HCT116 (cell line): ENCODE results near the gene DNAJC7. TPM values are rescaled to one million over a fixed set of nuclear protein-coding genes. Genes with fewer than 3 reads are reported as not detected.
"Not testable (repeated sequence)": the region's sequence is repeated elsewhere in the genome, so short reads cannot be mapped to it uniquely, and the experiment has no call there.

ENCODE experiments used
- ATAC-seq: fragments of 200-7000 bp; cut with Tn5 transposase; 2 replicates; pipeline ENCODE4 v1.9.1; 2020; ENCODE audit warnings: mild to moderate bottlenecking, moderate library complexity
- BruUV-seq: library from RNA; stranded (reverse); fragments of 400-500 nt; replicated peaks from 2 replicates; lab custom pipeline; 2021; lab: Mats Ljungman, UMichigan
- CTCF ChIA-PET: fragments of 300-600 bp; sonication (Branson Sonifier 250); formaldehyde crosslinking; loops from one replicate; lab custom pipeline; 2021; ENCODE audit warnings: antibody characterized with exemption; lab: Charles Lee
- POLR2A ChIA-PET: fragments of 300-600, 350-600 bp; sonication (Branson Sonifier 250); formaldehyde crosslinking; loops from one replicate; lab custom pipeline; 2021; ENCODE audit warnings: antibody characterized with exemption; lab: Charles Lee
- RAD21 ChIA-PET, 2 experiments: fragments of 300-600 bp; sonication (Branson Sonifier 250); formaldehyde crosslinking; loops; one replicate each; lab custom pipeline; 2023; ENCODE audit warnings: low total read pairs in 2 of 2; ENCODE audit not compliant: uncharacterized antibody in 2 of 2, unreplicated experiment in 2 of 2, low non-redundant PET in 1 of 2; lab: Charles Lee
- DNase-seq: peaks from one replicate; pipeline ENCODE4 v3.0.0-alpha.2; 2010; ENCODE audit warnings: low read depth, low spot score
- H2AFZ ChIP-seq: fragments of 200-600 bp; shearing (Covaris generic), sonication (generic); 2 replicates; pipeline ENCODE4 v1.6.1; 2017; ENCODE audit warnings: low read depth, mixed run types, mixed read lengths, antibody characterized with exemption, low read length; ENCODE audit not compliant: poor library complexity, severe bottlenecking
- H3K27ac ChIP-seq: 2 replicates; pipeline ENCODE4 v1.5.1; 2012; ENCODE audit warnings: low read depth, low read length
- H3K27me3 ChIP-seq: fragments of 200-600 bp; sonication (generic); 2 replicates; pipeline ENCODE4 v1.6.1; 2016; ENCODE audit warnings: mixed run types, low read length, mixed read lengths; ENCODE audit not compliant: insufficient read depth
- H3K36me3 ChIP-seq, 2 experiments: fragments of 200-500 bp in 1 of 2; fragments of 200-600 bp in 1 of 2; sonication (Bioruptor generic) in 1 of 2; sonication (generic) in 1 of 2; 2 replicates each; pipeline versions ENCODE4 v1.5.1 to v1.6.1; 2014 to 2016; ENCODE audit warnings: low read length in 2 of 2, inconsistent platforms in 1 of 2, mixed read lengths in 1 of 2, mixed run types in 1 of 2; ENCODE audit not compliant: insufficient read depth in 2 of 2, control insufficient read depth in 1 of 2
- H3K4me1 ChIP-seq, 2 experiments: fragments of 200-600 bp in 1 of 2; sonication (generic) in 1 of 2; 2 replicates each; pipeline versions ENCODE4 v1.5.1 to v1.6.1; 2012 to 2017; ENCODE audit warnings: low read length in 2 of 2, inconsistent platforms in 1 of 2, mild to moderate bottlenecking in 1 of 2, mixed read lengths in 1 of 2, mixed run types in 1 of 2, moderate library complexity in 1 of 2; ENCODE audit not compliant: insufficient read depth in 2 of 2, control insufficient read depth in 1 of 2
- H3K4me2 ChIP-seq: fragments of 200-600 bp; sonication (generic); 2 replicates; pipeline ENCODE4 v1.6.1; 2017; ENCODE audit warnings: mixed run types, low read length, mixed read lengths
- H3K4me3 ChIP-seq, 2 experiments: fragments of 200-600 bp in 1 of 2; sonication (generic) in 1 of 2; replicated peaks in 1 of 2; 2 replicates each; pipeline ENCODE4 v1.5.1; 2011 to 2016; ENCODE audit warnings: low read length in 2 of 2, control low read depth in 1 of 2, low read depth in 1 of 2, mild to moderate bottlenecking in 1 of 2, mixed read lengths in 1 of 2, mixed run types in 1 of 2
- H3K79me2 ChIP-seq: fragments of 200-600 bp; sonication (generic); 2 replicates; pipeline ENCODE4 v1.6.1; 2017; ENCODE audit warnings: mild to moderate bottlenecking, mixed run types, low read length, moderate library complexity, mixed read lengths; ENCODE audit not compliant: insufficient read depth
- H3K9ac ChIP-seq: fragments of 200-600 bp; sonication (generic); 2 replicates; pipeline ENCODE4 v1.6.1; 2016; ENCODE audit warnings: low read length, mixed read lengths
- H3K9me2 ChIP-seq: fragments of 200-600 bp; sonication (generic), shearing (Covaris generic); 2 replicates; pipeline ENCODE4 v1.6.1; 2017; ENCODE audit warnings: mixed run types, mild to moderate bottlenecking, moderate library complexity; ENCODE audit not compliant: insufficient read depth
- H3K9me3 ChIP-seq, 2 experiments: fragments of 200-500 bp in 1 of 2; fragments of 200-600 bp in 1 of 2; sonication (Bioruptor generic) in 1 of 2; sonication (generic) in 1 of 2; 2 replicates each; pipeline ENCODE4 v1.6.1; 2014 to 2017; ENCODE audit warnings: low read length in 2 of 2, mixed read lengths in 2 of 2, inconsistent platforms in 1 of 2, low read depth in 1 of 2, mild to moderate bottlenecking in 1 of 2, mixed run types in 1 of 2, moderate library complexity in 1 of 2; ENCODE audit not compliant: control insufficient read depth in 1 of 2, insufficient read depth in 1 of 2
- H4K20me1 ChIP-seq: fragments of 200-600 bp; sonication (generic), shearing (Covaris generic); 2 replicates; pipeline ENCODE4 v1.6.1; 2017; ENCODE audit warnings: mixed run types, mild to moderate bottlenecking, moderate library complexity; ENCODE audit not compliant: insufficient read depth
- intact Hi-C: fragments of 100-400 bp; cut with micrococcal nuclease; formaldehyde crosslinking; loops from 2 replicates; pipeline ENCODE4 v1.10.0; 2022
- total RNA-seq: library from RNA; stranded (reverse); gene quantifications from one replicate; pipeline ENCODE4 v1.2.1, GENCODE V29; 2021; ENCODE audit not compliant: unreplicated experiment
- TF ChIP-seq, protein P1 (sequence below), 3 experiments: fragments of 200-600 bp in 1 of 3; sonication (generic) in 1 of 3; IDR thresholded peaks in 2 of 3; conservative IDR thresholded peaks in 1 of 3; 2 replicates each; pipeline ENCODE4 v1.5.1; 2012 to 2017; ENCODE audit warnings: low read depth in 2 of 3, low read length in 2 of 3, antibody characterized with exemption in 1 of 3, borderline replicate concordance in 1 of 3, control low read depth in 1 of 3, mild to moderate bottlenecking in 1 of 3, mixed read lengths in 1 of 3, mixed run types in 1 of 3, moderate library complexity in 1 of 3; ENCODE audit not compliant: insufficient read depth in 1 of 3

Gene DNAJC7
- total RNA-seq, 1 experiment from 2014 or later = 113 TPM

GRCh38 chr17:41932816-41933389 lies 84.3 kb downstream of the DNAJC7 start:
- no peak overlapping the region for H3K4me2 ChIP-seq
- no peak overlapping the region for H3K9ac ChIP-seq
- H3K4me1 ChIP-seq = peaks cover 3 to 18% of the 10 kb centered on the region in 2 experiments; a peak in 2 of 4 replicates
- ChIA-PET RAD21 (no interaction called here), POLR2A (interaction anchor here (0.5 to 0.8 kb wide), 2 partner anchors 121 to 154 kb away, joined by 3 to 4 read pairs; partner anchors contain the start of gene P3H4), CTCF (no interaction called here)
- intact Hi-C loops = no loop called here
- no peaks in the 10 kb centered on the region for H3K79me2 ChIP-seq
- TF ChIP-seq, protein P1, sequence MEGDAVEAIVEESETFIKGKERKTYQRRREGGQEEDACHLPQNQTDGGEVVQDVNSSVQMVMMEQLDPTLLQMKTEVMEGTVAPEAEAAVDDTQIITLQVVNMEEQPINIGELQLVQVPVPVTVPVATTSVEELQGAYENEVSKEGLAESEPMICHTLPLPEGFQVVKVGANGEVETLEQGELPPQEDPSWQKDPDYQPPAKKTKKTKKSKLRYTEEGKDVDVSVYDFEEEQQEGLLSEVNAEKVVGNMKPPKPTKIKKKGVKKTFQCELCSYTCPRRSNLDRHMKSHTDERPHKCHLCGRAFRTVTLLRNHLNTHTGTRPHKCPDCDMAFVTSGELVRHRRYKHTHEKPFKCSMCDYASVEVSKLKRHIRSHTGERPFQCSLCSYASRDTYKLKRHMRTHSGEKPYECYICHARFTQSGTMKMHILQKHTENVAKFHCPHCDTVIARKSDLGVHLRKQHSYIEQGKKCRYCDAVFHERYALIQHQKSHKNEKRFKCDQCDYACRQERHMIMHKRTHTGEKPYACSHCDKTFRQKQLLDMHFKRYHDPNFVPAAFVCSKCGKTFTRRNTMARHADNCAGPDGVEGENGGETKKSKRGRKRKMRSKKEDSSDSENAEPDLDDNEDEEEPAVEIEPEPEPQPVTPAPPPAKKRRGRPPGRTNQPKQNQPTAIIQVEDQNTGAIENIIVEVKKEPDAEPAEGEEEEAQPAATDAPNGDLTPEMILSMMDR (IDR thresholded peaks at IDR 0.05 in 2 of 3, conservative IDR thresholded peaks at IDR 0.05 in 1 of 3; ENCODE audit: borderline replicate concordance in 1 of 3, insufficient read depth in 1 of 3, low read depth in 2 of 3, low read length in 2 of 3) = no peak
- H3K36me3 ChIP-seq = no peaks in the 10 kb centered on the region
- no peaks in the 10 kb centered on the region for H3K27me3 ChIP-seq
- no TSS peak for BruUV-seq
- H2AFZ ChIP-seq = no peak overlapping the region
- DNase-seq (no peak), ATAC-seq (no peak)
- H3K4me3 ChIP-seq = no peak overlapping the region
- no peaks in the 10 kb centered on the region for H4K20me1 ChIP-seq
- no peak overlapping the region for H3K27ac ChIP-seq
- H3K9me2 ChIP-seq = no peaks in the 10 kb centered on the region
- no peaks in the 10 kb centered on the region for H3K9me3 ChIP-seq

- H3K36me3 ChIP-seq, H3K4me3 ChIP-seq, H3K27ac ChIP-seq, H3K27me3 ChIP-seq, BruUV-seq, intact Hi-C loops, H4K20me1 ChIP-seq, ATAC-seq, H3K9ac ChIP-seq, H3K9me2 ChIP-seq, RAD21 ChIA-PET, H3K79me2 ChIP-seq, H3K9me3 ChIP-seq, DNase-seq, H2AFZ ChIP-seq, CTCF ChIA-PET: not testable (repeated sequence)
- H3K4me1 ChIP-seq = peaks cover 3 to 18% of the 10 kb centered on the region in 2 experiments; a peak in 2 of 4 replicates
- H3K4me2 ChIP-seq = peak overlapping the region; percentile 93; the same call in 1 of the 2 replicates
- POLR2A ChIA-PET = interaction anchor here (4.8 kb wide), 1 partner anchor 12 kb away, joined by 38 read pairs; the partner anchor contains the start of gene ACLY
These were observed 85.5 kb downstream of the DNAJC7 start for GRCh38 chr17:41931715-41932114.

- H3K27me3 ChIP-seq, H4K20me1 ChIP-seq, ATAC-seq, DNase-seq, H3K79me2 ChIP-seq, H3K36me3 ChIP-seq, H3K9me3 ChIP-seq, intact Hi-C loops, H3K9me2 ChIP-seq: not testable (repeated sequence)
- BruUV-seq = TSS peak; percentile 53
- CTCF ChIA-PET = interaction anchor here (0.8 to 1.3 kb wide), 5 partner anchors 12 to 193 kb away, joined by 3 to 5 read pairs (median 3); partner anchors contain the start of genes ACLY and JUP
- H2AFZ ChIP-seq = peak overlapping the region; percentile 57
- H3K27ac ChIP-seq = peak overlapping the region; percentile 84; the same call in 1 of the 2 replicates
- H3K9ac ChIP-seq = peak overlapping the region; percentile 67
- H3K4me2 ChIP-seq = peak overlapping the region; percentile 93
- peak overlapping the region; percentile 67 to 78 for H3K4me3 ChIP-seq
- RAD21 ChIA-PET = interaction anchor here in 1 of 2 experiments (1.2 kb wide), 1 partner anchor 28 kb away, joined by 4 read pairs; no protein-coding TSS in a partner anchor
- H3K4me1 ChIP-seq = peaks cover 3 to 18% of the 10 kb centered on the region in 2 experiments; a peak in 2 of 4 replicates
- POLR2A ChIA-PET = interaction anchor here (0.5 to 4.8 kb wide), 9 partner anchors 12 to 152 kb away, joined by 3 to 38 read pairs (median 4); partner anchors contain the start of genes ACLY and JUP
These were observed 86.4 kb downstream of the DNAJC7 start for GRCh38 chr17:41930833-41931156.
